ENCODE measurements around the gene GRIK3. TPM values are rescaled to one million over a fixed set of nuclear protein-coding genes. Genes with fewer than 3 reads are reported as not detected.

Gene GRIK3
- total and polyA plus RNA-seq, 11 donors, result 0.06 to 1.6 (median 0.29) TPM

DNA sequence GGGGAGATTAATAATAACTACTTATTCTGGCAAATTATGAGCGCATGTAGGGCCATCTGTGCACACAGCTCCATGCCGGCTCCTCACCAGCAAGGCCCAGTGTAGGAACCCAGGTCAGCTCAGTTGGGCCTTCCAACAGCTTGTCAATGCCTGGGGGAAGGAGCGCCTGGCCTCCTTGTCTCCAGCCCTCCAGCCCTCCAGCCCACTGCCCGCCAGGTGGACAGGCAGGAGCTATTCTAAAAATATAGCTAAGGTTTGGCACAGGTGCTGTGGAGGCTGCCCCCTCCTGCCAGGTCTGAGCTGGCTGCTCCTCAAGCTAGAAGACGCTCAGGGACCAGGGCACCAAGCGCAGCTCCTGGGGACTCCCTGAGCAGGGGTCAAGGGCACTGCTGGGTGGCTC lies 85.7 kb downstream of the GRIK3 start:
- DNase-seq, result no peak
- Histone ChIP-seq H3K27me3 (peaks cover 0 to 35% (median 5%) of the 10 kb centered on the region in 9 donors), H3K27ac (no peak overlapping the region), H3K4me3 (no peak overlapping the region), H3K9me3 (no peaks in the 10 kb centered on the region), H3K4me1 (no peaks in the 10 kb centered on the region), H3K36me3 (no peaks in the 10 kb centered on the region)
- no peak for ATAC-seq
- intact Hi-C loops (cut with DNase I), result no loop called here
- 78 to 89% (median 85%) methylated on average over 5 to 6 of the region's 6 CpGs for WGBS, 4 donors
- TF ChIP-seq POLR2A (IDR thresholded peaks at IDR 0.05) (no peak), CTCF (IDR thresholded peaks at IDR 0.05) (no peak)

DNA sequence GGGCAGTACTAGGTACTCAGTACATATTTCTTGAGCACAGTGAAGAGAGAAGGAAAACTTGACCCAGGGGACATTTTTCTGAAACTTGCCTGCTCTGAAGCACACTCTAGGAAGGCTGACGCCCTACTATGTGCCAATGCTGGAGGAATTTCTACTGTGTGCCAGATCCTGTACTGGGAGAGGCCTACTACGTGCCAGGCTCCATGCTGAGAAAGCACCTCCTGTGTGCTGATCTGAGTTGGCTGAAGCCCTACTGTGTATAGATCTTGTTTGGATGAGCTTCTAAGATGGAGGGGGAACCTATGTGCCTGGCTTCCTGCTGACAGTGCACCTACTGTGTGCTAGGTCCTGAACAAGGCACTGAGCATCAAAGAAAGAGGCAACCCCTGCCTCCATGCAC lies 86.2 kb downstream of the GRIK3 start:
- no peaks in the 10 kb centered on the region for H3K4me1 ChIP-seq
- no peak overlapping the region for H3K4me3 ChIP-seq
- no peak for TF ChIP-seq CTCF (IDR thresholded peaks at IDR 0.05)
- no peak for TF ChIP-seq POLR2A (IDR thresholded peaks at IDR 0.05)
- no peaks in the 10 kb centered on the region for H3K9me3 ChIP-seq
- no peak overlapping the region for H3K27ac ChIP-seq
- intact Hi-C loops (cut with DNase I), result no loop called here
- no peaks in the 10 kb centered on the region for H3K36me3 ChIP-seq
- DNase-seq, result no peak
- H3K27me3 ChIP-seq, result peaks cover 0 to 32% (median 5%) of the 10 kb centered on the region in 9 donors
- 31 to 53% (median 40%) methylated on average over 2 of the region's 2 CpGs for WGBS, 4 donors
- ATAC-seq, result no peak

DNA sequence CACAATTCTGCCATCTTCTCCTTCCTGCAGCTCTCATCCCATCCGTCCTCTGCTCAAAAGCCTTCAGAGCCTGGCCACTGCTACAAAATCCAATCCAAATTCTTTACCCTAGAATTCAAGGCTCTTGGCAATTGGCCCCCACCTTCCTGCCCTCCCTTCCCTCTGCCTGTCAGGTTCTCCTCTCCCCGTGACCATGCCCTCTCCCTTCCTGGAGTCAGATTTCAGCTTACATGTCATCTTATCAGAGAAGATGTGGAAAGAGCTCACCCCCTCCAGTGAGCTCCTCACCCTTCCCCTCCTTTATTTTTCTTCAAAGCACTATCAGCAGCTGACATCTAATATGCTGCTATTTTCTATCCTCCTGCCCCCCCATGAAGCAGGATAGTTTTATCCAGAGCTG lies 86.9 kb downstream of the GRIK3 start:
- DNase-seq (no peak), ATAC-seq (no peak)
- TF ChIP-seq POLR2A (IDR thresholded peaks at IDR 0.05) (no peak), CTCF (IDR thresholded peaks at IDR 0.05) (no peak)
- H3K27ac ChIP-seq, result no peak overlapping the region
- intact Hi-C loops (cut with DNase I), result no loop called here
- WGBS, 4 donors, result 8 to 17% (median 11%) methylated on average over 2 of the region's 2 CpGs
- no peaks in the 10 kb centered on the region for H3K9me3 ChIP-seq
- H3K27me3 ChIP-seq, result peaks cover 0 to 32% (median 5%) of the 10 kb centered on the region in 9 donors
- H3K4me3 ChIP-seq, result no peak overlapping the region
- H3K36me3 ChIP-seq, result no peaks in the 10 kb centered on the region
- H3K4me1 ChIP-seq, result no peaks in the 10 kb centered on the region

DNA sequence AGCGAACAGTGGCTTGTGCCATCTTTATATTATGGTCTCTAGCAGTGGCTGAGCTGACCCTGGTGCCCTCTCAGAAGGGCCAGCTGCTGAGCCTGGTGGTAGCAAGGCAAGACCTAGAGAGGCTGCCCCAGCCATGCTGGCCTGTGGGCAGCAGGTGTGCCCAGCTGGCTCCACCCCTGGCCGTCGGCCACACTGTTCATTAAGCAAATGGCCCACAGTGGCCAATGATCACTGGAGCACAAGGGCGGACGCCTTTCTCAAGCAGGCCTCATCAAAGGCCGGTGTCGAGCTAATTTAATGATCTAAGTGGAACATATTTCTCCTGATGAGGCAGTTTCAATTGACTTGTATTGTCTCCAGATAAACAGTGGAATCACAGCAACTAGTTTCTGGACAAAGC lies 89.4 kb downstream of the GRIK3 start:
- intact Hi-C loops (cut with DNase I), result no loop called here
- Histone ChIP-seq H3K27me3 (peaks cover 0 to 41% (median 5%) of the 10 kb centered on the region in 9 donors), H3K4me3 (no peak overlapping the region), H3K9me3 (no peaks in the 10 kb centered on the region), H3K4me1 (no peaks in the 10 kb centered on the region), H3K27ac (no peak overlapping the region), H3K36me3 (no peaks in the 10 kb centered on the region)
- TF ChIP-seq CTCF (IDR thresholded peaks at IDR 0.05) (no peak), POLR2A (IDR thresholded peaks at IDR 0.05) (no peak)
- DNase-seq, result no peak
- WGBS, 4 donors, result 73 to 90% (median 79%) methylated on average over 5 to 7 of the region's 7 CpGs
- ATAC-seq, result no peak
